Ishikawa (cell line): Measurements from ENCODE around the gene SSU72.

ENCODE experiments used
- CEBPB ChIP-seq: IDR thresholded peaks from 2 replicates; pipeline ENCODE4 v1.6.1; 2012
- CREB1 ChIP-seq: IDR thresholded peaks from 2 replicates; pipeline ENCODE4 v1.6.1; 2012; ENCODE audit warnings: low read depth
- EGR1 ChIP-seq: IDR thresholded peaks from 2 replicates; pipeline ENCODE4 v1.6.1; 2012
- EP300 ChIP-seq: IDR thresholded peaks from 2 replicates; pipeline ENCODE4 v1.6.1; 2012; ENCODE audit warnings: borderline replicate concordance
- FOXM1 ChIP-seq: IDR thresholded peaks from 2 replicates; pipeline ENCODE4 v1.6.1; 2012; ENCODE audit warnings: low read depth, borderline replicate concordance
- NFIC ChIP-seq: IDR thresholded peaks from 2 replicates; pipeline ENCODE4 v1.6.1; 2012
- RAD21 ChIP-seq: IDR thresholded peaks from 2 replicates; pipeline ENCODE4 v1.6.1; 2012; ENCODE audit warnings: low read depth
- TAF1 ChIP-seq: IDR thresholded peaks from 2 replicates; pipeline ENCODE4 v1.6.1; 2012; ENCODE audit warnings: low read depth, mild to moderate bottlenecking
- TCF12 ChIP-seq: IDR thresholded peaks from 2 replicates; pipeline ENCODE4 v1.6.1; 2012; ENCODE audit warnings: low read depth
- TEAD4 ChIP-seq: IDR thresholded peaks from 2 replicates; pipeline ENCODE4 v1.6.1; 2012
- YY1 ChIP-seq: IDR thresholded peaks from 2 replicates; pipeline ENCODE4 v1.6.1; 2012; ENCODE audit warnings: low read depth
- ZBTB7A ChIP-seq: IDR thresholded peaks from 2 replicates; pipeline ENCODE4 v1.6.1; 2012; ENCODE audit warnings: low read depth
- TF ChIP-seq, protein P1 (sequence below): IDR thresholded peaks from 2 replicates; pipeline ENCODE4 v1.6.1; 2012
- TF ChIP-seq, protein P2 (sequence below): IDR thresholded peaks from 2 replicates; pipeline ENCODE4 v1.6.1; 2012; ENCODE audit warnings: low read depth, mild to moderate bottlenecking
- TF ChIP-seq, protein P3 (sequence below): IDR thresholded peaks from 2 replicates; pipeline ENCODE4 v1.6.1; 2012

The SSU72 gene

DNA sequence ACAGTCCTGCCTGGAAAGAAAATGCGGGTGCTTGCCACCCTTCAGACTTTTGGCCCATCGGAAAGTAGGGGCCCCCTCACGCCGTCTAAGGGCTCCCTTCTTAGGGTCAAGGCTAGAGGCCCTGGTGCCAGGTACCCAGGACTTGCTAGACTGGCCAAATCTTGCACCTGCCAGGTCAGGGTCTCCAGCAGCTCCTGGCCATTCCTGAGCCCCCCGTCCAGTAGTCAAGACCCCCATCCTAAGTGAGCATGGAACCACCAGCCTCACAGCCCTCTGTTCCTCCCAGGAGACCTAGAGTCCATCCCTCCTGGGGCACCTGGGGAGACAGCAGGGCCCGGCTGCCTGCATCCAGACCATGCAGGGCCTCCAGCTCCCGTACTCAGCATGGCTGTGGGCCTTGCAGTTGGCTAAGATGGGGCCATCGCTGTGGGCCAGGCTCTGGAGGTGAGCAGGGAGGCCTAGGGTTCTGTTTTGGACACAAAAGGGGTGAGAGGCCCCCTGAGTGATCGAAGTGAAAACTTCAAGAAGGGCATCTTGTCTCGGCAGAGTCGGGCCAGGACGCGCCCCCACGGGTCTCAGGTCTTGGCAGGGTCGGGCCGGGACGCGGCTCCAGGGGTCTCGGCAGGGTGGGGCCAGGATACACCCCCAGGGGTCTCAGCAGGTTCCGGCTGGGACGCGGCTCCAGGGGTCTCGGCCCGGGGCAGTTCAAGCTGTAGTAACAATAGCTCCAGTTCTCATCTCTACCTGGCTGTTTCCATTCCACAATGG is 19.4 kb upstream of the SSU72 start:
- TF ChIP-seq RAD21 = no peak
- TF ChIP-seq, protein P1, sequence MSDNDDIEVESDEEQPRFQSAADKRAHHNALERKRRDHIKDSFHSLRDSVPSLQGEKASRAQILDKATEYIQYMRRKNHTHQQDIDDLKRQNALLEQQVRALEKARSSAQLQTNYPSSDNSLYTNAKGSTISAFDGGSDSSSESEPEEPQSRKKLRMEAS = no peak
- TF ChIP-seq, protein P2, sequence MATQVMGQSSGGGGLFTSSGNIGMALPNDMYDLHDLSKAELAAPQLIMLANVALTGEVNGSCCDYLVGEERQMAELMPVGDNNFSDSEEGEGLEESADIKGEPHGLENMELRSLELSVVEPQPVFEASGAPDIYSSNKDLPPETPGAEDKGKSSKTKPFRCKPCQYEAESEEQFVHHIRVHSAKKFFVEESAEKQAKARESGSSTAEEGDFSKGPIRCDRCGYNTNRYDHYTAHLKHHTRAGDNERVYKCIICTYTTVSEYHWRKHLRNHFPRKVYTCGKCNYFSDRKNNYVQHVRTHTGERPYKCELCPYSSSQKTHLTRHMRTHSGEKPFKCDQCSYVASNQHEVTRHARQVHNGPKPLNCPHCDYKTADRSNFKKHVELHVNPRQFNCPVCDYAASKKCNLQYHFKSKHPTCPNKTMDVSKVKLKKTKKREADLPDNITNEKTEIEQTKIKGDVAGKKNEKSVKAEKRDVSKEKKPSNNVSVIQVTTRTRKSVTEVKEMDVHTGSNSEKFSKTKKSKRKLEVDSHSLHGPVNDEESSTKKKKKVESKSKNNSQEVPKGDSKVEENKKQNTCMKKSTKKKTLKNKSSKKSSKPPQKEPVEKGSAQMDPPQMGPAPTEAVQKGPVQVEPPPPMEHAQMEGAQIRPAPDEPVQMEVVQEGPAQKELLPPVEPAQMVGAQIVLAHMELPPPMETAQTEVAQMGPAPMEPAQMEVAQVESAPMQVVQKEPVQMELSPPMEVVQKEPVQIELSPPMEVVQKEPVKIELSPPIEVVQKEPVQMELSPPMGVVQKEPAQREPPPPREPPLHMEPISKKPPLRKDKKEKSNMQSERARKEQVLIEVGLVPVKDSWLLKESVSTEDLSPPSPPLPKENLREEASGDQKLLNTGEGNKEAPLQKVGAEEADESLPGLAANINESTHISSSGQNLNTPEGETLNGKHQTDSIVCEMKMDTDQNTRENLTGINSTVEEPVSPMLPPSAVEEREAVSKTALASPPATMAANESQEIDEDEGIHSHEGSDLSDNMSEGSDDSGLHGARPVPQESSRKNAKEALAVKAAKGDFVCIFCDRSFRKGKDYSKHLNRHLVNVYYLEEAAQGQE = no peak
- no peak for TF ChIP-seq EP300
- TF ChIP-seq YY1 = no peak
- TF ChIP-seq TAF1 = no peak
- no peak for TF ChIP-seq NFIC
- TF ChIP-seq CEBPB = no peak
- TF ChIP-seq, protein P3, sequence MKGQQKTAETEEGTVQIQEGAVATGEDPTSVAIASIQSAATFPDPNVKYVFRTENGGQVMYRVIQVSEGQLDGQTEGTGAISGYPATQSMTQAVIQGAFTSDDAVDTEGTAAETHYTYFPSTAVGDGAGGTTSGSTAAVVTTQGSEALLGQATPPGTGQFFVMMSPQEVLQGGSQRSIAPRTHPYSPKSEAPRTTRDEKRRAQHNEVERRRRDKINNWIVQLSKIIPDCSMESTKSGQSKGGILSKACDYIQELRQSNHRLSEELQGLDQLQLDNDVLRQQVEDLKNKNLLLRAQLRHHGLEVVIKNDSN = no peak
- TF ChIP-seq FOXM1 = no peak
- no peak for TF ChIP-seq CREB1
- no peak for TF ChIP-seq TEAD4
- no peak for TF ChIP-seq ZBTB7A
- no peak for TF ChIP-seq TCF12
- TF ChIP-seq EGR1 = no peak

DNA sequence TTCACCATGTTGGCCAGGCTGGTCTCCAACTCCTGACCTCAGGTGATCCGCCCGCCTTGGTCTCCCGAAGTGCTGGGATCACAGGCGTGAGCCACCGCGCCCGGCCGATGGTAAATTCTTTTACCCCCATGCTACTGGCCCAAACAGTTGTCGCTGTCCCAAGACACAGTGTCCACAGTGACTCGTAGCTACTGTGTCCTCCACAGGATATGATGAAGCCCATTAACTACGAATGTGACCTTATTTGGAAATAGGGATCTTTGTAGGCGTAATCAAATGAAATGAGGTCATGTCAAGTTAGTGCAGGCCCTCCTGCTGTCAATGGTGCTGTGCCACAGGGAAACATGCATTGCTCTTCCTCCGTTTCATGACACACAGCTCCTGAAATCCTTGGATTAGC is 16.8 kb upstream of the SSU72 start:
- no peak for TF ChIP-seq EGR1

DNA sequence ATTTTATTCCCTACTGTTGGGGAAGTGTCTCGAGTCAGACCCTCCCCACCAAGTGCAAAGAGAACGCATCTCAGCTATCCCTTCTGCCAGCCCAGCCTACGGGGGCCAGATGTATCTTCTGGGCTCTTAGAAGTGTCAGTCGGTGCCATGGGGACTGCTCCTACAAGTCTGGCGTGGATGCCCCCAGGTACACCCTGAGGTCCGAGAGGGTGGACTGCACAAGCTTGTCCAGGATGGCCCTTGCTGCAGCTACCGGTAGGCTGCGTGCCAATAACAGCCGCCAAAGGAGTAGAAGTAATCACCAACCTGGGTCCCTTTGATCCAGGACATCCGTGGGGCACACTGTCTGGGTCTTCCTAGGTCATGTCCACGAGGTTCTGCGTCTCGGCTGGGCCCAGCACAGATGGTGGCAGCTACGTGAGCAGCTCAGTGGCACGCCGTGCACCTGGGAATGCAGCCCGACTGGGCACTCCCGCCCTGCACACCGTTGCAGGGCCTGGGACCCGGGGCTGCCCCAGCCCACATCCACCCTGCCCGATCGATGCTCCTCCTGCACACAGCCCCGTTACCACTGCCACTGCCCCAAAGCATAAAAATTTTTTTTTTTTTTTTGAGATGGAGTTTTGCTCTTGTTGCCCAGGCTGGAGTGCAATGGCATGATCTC is 8.8 kb upstream of the SSU72 start:
- TF ChIP-seq NFIC (no peak), CREB1 (no peak), EGR1 (no peak), CEBPB (no peak), EP300 (no peak), FOXM1 (no peak), RAD21 (no peak), TAF1 (no peak), ZBTB7A (no peak)
- TF ChIP-seq, protein P1 = no peak
- TF ChIP-seq, protein P2 = no peak

DNA sequence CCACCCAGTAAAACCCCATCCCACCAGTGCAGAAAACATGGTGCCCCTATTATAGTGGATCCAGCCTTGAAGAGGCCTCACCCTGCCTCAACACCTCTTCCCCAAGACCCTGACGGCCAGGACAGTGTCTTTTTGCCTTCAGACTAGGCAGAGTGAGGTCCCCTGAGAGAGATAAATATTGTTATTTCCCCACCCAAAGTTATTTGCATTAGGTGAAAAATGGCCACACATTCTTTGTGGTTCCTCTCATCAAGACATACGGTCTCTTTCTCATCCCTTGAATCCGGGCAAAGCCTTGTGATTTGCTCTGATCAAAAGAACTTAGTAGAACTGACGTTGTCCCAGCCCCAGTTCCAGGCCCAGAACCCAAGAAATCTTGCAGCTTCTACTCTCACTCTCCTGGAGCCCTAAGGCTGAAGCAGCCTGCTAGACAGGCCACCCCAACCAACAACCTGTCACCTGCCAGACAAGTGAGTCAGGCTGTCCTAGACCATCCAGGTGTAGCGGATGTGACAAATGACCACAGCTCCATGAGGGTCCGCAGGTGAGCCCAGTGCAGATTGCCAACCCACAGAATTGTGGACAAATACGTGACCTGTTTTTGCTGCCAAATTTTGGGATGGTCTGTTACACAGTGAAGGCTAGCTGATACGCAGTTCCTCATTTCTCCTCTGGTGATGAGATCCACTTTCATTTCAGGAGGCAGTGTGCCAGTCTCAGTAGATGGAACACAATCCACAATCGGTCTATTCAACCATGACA is 8.1 kb upstream of the SSU72 start:
- TF ChIP-seq FOXM1 (no peak), CEBPB (no peak), YY1 (no peak)
- TF ChIP-seq, protein P3 = no peak

DNA sequence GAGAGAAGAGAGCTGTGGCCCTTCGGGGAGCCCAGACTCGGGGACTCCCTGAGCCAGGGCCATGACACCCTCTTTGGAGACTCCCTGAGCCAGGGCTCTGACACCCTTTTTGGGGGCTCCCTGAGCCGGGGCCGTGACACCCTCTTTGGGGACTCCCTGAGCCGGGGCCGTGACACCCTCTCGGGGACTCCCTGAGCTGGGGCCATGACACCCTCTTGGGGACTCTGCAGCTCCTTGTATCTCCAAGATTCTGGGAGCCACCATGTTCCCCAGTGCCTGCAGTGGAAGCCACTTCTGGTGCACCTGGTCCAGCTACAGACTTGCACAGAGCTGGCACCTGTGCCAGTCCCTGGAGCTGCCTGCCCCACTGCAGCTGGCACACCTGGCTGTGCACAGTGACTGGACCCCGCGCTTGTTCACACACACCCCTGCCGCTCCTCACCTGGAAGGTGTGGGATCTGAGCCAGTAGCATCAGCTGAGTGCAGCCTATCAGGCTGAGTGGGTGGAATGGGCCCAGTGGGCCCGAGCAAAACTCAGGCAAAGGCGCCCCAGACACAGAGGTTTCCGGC is 3.8 kb upstream of the SSU72 start:
- TF ChIP-seq, protein P1 = no peak
- TF ChIP-seq NFIC = no peak
- no peak for TF ChIP-seq CREB1
- no peak for TF ChIP-seq TCF12
- TF ChIP-seq EP300 = no peak
- TF ChIP-seq EGR1 = no peak
- no peak for TF ChIP-seq FOXM1
- TF ChIP-seq TEAD4 = no peak
- no peak for TF ChIP-seq YY1
- TF ChIP-seq, protein P3 = no peak
- TF ChIP-seq RAD21 = no peak
- TF ChIP-seq CEBPB = no peak
- TF ChIP-seq, protein P2 = no peak
- no peak for TF ChIP-seq TAF1
- TF ChIP-seq ZBTB7A = no peak
